HG03135 (cell line): Measurements from ENCODE around the gene RTN4RL1.

ENCODE experiments used
- ATAC-seq: cut with Tn5 transposase; IDR thresholded peaks from one replicate; pipeline ENCODE4 v1.9.1; 2021; ENCODE audit warnings: mild to moderate bottlenecking, moderate library complexity; ENCODE audit not compliant: unreplicated experiment

RTN4RL1 gene

DNA sequence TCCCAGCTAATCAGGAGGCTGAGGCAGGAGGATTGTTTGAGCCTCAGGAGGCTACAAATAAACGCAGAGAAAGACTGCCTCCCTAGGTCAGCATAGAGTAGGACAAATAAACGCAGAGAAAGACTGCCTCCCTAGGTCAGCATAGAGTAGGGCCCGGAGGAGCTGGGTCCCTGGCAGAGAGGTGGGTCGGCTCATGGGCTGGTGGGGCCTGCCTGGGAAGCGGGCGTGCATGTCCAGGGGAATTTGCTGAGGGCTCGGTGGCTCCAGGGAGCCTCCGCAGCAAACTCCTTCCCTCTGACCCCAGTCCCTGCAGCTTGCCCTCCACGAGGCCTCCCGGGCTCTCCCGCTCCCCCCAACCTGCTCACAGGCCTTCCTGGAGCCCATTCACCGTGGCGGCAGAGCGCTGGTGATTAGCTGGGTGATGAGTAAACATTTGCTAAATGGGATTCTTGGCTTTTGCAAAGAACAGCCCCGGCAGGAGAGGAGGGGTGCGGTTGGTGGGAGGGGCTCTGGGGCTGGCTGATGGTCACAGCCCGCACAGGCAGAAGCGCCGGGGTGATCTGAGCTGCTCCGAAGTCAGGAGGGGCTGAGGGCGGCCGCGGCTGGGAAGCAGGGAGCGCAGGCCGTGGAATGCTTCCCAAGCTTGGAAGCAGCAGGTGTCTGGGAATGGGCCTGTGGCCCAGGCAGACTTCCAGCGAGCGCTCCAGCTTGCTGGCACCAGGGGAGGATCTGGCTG, 93.1 kb downstream of the RTN4RL1 start:
- no peak for ATAC-seq

DNA sequence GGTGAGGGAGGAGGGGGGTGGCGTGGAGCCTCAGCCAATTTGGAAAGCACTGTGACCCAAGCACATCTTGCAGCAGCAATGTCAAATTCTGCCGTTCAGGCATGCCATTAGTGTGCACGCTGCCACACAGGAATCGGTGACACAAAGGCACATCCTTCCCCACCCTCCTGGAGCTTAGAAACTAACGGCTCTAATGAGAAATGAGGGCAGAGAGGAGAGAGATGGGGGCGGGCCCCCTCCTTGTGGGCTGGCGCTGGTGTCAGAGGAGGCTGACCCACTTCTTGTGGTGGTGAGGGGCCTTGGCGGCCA, 94.8 kb downstream of the RTN4RL1 start:
- no peak for ATAC-seq

- ATAC-seq, result no peak
These were observed 96.2 kb downstream of the RTN4RL1 start for GRCh38 chr17:1928976-1929375.

- no peak for ATAC-seq
These were observed 104.2 kb downstream of the RTN4RL1 start for GRCh38 chr17:1920948-1921351.

DNA sequence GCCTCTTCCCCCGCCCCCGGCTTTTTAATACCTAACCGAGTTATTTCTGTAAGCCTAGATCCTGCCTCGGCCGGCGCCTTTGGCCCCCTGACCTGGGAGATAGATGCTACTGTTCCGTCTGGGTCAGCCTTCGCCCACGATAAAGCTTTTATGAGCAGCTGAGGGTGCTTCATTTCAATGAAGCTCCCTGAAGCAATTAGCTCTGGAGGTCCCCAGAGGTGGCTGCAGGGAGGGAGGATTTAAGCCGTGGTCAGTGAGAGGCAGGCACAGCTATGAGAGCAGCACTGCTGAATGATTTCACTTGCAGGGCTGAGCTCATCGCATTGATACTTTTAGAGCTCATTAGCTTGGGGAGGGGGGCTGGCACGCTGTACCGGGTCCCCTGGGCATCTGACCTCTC, 105.9 kb downstream of the RTN4RL1 start:
- ATAC-seq, result no peak

GRCh38 chr17:1918346-1919162, 106.6 kb downstream of the RTN4RL1 start:
- ATAC-seq, result no peak

DNA sequence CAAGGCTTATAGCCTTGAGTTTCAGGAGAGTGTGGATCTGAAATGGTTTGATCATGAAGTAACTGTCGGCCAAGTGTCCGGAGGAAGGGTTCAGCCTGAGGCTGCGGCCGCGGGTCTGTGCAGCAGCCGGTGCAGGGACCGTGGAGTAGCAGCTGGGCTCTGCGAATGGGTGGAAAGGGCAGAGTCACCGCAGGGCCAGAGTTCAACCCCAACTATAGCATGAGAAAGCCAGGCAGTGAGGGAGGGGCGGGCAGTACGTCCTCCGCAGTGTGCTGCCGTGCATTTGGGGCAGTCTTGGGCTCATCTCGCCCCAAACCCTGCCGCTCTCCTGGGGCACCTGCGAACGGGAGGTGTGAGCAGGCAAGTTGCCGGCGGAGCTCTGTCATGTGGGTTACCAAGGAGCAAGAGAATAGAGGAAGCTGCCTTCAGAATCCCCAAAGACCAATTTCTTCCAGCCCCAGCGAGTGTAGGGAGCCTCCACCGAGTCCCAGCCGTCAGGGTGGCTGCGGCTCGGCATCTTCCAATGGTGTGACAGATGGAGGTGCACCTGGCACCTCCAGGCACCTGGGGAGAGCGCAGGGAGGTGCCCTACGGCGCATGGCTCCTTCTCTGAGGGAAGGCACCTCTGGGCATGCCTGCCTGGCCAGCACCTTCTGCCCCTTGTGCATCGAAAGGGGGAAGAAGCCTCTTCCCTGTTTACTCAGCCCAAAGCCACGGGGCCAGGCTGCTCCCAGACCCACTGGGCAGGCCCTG, 108.0 kb downstream of the RTN4RL1 start:
- ATAC-seq, result no peak

DNA sequence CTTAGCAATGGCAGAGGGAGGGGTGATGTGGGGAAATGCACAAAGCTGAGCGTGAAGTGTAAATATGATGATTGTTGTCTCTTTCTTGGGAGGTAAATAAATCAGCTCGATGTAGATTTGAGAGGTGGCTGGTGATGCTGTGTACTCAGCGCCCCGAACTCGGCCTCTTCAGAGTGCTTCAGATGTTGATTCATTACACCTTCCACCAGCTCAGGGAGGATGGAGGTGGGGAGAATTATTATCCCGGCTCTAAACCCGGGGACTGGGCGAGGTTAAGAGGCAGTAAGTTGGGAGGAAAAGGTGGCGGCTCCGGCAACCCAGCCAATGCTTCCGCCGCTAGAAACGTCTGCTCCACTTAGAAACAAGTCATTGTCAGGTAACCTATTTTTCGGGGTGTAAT, 108.8 kb downstream of the RTN4RL1 start:
- no peak for ATAC-seq

DNA sequence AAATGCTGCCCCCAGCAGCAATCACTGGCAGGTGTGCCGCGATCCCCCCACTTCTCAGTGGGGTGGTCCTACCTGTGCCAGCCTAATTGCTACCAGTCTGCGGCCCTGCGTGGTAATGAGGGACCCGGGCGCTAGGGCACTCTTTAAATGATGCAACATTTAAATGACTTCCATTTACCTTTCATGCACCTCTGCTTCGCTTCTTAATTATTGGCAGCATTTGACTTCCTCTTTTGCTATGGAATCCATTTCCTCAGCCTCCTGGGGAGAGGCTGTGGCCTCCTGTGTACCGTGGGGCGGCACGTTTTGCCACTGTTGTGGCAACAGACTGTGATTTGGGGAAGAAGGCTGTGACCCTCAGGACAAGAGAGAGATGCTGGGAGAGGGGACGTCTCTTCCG, 109.2 kb downstream of the RTN4RL1 start:
- ATAC-seq, result no peak

GRCh38 chr17:1914661-1915083, 110.5 kb downstream of the RTN4RL1 start:
- no peak for ATAC-seq

DNA sequence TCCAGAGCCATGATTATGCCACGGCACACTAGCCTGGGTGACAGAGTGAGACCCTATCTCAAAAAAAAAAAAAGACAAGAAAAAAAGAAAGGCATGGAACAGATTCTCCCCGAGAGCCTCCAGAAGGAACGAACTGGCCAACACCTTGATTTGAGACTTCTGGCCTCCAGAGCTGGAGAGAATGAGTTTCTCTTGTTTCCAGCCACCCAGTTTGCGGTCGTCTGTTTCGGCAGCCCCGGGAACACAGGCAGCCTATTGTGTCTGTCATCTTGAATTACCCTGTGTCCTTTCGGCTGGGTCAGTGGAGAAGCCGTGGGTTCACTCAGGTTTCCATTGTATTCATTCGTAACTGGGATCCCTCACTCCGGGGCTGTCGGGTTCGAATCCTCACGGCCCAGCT, 111.4 kb downstream of the RTN4RL1 start:
- ATAC-seq, result no peak

GRCh38 chr17:1912146-1912545, 113.0 kb downstream of the RTN4RL1 start:
- ATAC-seq, result no peak

GRCh38 chr17:1909985-1910384, 115.1 kb downstream of the RTN4RL1 start:
- ATAC-seq, result no peak

DNA sequence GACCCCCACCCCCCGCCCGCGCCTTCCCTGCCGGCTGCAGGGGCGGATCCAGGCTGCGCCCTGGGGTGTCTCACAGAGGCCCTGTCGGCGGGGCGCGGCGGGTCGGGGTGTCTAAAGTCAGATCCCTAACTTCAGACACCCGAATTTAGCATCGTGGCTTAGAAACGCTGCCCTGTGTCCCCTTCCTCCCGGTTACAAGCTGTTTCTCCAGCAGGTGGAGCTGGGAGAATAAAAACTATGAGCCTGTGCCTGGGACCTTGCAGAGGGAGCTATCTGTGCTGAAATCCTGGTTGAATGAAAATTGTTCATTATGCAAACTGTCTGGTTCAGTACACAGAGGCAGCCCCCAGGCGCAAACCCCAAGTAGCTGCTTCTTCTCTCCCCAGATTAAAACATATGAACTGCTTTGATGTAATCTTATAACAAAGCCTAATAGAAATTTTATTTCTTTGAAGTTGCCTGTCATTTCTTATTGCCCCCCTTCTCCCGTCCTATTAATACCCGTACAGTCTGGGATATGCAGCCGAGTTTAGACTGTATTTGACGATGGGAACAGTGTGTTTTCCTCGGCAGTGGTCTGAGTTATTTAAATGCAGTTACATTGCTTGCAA, 116.3 kb downstream of the RTN4RL1 start:
- no peak for ATAC-seq

GRCh38 chr17:1907909-1908698, 117.0 kb downstream of the RTN4RL1 start:
- no peak for ATAC-seq

DNA sequence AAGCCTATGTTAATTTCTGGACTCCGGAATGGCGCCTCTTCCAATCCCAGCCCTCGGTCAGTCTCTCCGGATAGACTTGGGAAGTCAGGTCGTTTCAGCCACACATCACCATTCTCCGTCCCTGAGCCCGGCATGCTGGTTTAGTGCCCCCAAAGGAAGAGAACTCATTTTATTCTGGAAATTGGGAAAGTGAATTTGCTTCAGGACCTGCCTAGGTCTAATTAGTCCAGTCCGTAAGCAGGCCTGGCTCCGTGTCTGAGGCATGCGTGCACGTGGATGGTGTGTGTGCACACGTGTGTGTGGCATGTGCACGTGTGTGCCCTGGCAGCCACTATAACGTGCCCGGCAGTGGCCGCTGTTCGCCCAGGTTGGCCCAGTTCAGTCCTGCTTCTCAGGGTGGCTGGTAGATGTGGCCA, 117.9 kb downstream of the RTN4RL1 start:
- ATAC-seq, result no peak

- ATAC-seq, result no peak
These were observed 118.5 kb downstream of the RTN4RL1 start for GRCh38 chr17:1906662-1907101.

GRCh38 chr17:1905190-1905913, 119.8 kb downstream of the RTN4RL1 start:
- no peak for ATAC-seq

GRCh38 chr17:1904273-1905182, 120.6 kb downstream of the RTN4RL1 start:
- no peak for ATAC-seq
